Loucy (cell line): ENCODE data around the gene PTPRK.

Source experiments
- CTCF ChIP-seq: fragments of 200-600 bp; sonication (generic); conservative IDR thresholded peaks from 2 replicates; pipeline ENCODE4 v1.5.1; 2014; ENCODE audit warnings: mild to moderate bottlenecking, antibody characterized with exemption, low read length
- EZH2phosphoT487 ChIP-seq: fragments of 200-600 bp; IDR thresholded peaks from 2 replicates; pipeline ENCODE4 v1.6.1; 2018; ENCODE audit warnings: antibody characterized with exemption, mild to moderate bottlenecking, moderate library complexity, borderline replicate concordance

- TF ChIP-seq CTCF (no peak), EZH2phosphoT487 (no peak)
Measured at GRCh38 chr6:128371136-128371535, 149.3 kb downstream of the PTPRK start.
